Esophagus (tissue), 2 donors: ENCODE results near the gene DUS3L. TPM values are rescaled to one million over a fixed set of nuclear protein-coding genes. Genes with fewer than 3 reads are reported as not detected.

Experiments used
- H3K27ac ChIP-seq, 2 donors: one replicate each; pipeline ENCODE4 v1.5.1; 2013; ENCODE audit warnings: low read depth in 2 of 2, mild to moderate bottlenecking in 2 of 2, inconsistent platforms in 1 of 2, low read length in 1 of 2, moderate library complexity in 1 of 2
- H3K27me3 ChIP-seq, 2 donors: one replicate each; pipeline ENCODE4 v1.6.1; 2013; ENCODE audit warnings: low read length in 2 of 2, control low read depth in 1 of 2, mild to moderate bottlenecking in 1 of 2; ENCODE audit not compliant: insufficient read depth in 2 of 2, control insufficient read depth in 1 of 2
- H3K36me3 ChIP-seq, 2 donors: one replicate each; pipeline ENCODE4 v1.6.1; 2013; ENCODE audit warnings: low read length in 1 of 2; ENCODE audit not compliant: control insufficient read depth in 2 of 2, insufficient read depth in 2 of 2
- H3K4me1 ChIP-seq, 2 donors: one replicate each; pipeline ENCODE4 v1.6.1; 2013; ENCODE audit warnings: low read length in 1 of 2; ENCODE audit not compliant: control insufficient read depth in 2 of 2, insufficient read depth in 2 of 2
- H3K4me3 ChIP-seq, 2 donors: one replicate each; pipeline ENCODE4 v1.5.1; 2013; ENCODE audit warnings: low read length in 2 of 2, mild to moderate bottlenecking in 2 of 2, low read depth in 1 of 2, moderate library complexity in 1 of 2
- H3K9me3 ChIP-seq, 2 donors: one replicate each; pipeline ENCODE4 v1.6.1; 2013; ENCODE audit warnings: mild to moderate bottlenecking in 2 of 2, low read depth in 1 of 2, low read length in 1 of 2, moderate library complexity in 1 of 2; ENCODE audit not compliant: control insufficient read depth in 2 of 2, insufficient read depth in 1 of 2
- WGBS, 2 donors: extraction: QIAGEN DNeasy Blood & Tissue Kit; methylation state at CpG; one replicate each; pipeline ENCODE4 v1.1.7; 2013; 5-methylcytosine and 5-hydroxymethylcytosine counted together
- polyA plus RNA-seq, 2 donors: library from polyadenylated mRNA; stranded (reverse); fragments of 200-250 nt; gene quantifications; one replicate each; pipeline ENCODE4 v1.2.3, GENCODE V29; 2013
- donor health status: healthy with polysubstance abuse.
- donor health status: Bipolar disorder and iron deficiency.

Gene DUS3L
- polyA plus RNA-seq, 2 donors = 32.3 to 53.9 TPM

DNA sequence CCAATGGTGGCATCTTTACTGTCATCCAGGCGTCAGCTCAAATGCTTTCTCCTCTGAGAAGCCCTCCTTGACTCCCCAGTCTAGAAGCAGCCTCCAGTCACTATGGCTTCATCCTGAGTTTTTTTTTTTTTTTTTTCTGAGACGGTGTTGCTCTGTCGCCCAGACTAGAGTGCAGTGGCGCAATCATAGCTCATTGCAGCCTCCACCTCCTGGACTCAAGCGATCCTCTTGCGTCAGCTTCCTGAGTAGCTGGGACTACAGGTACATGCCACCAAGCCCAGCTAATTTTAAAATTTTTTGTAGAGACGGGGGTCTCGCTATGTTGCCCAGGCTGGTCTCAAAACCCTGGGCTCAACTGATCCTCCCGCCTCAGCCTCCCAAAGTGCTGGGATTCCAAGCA is 18.1 kb upstream of the DUS3L start:
- 85 to 88% methylated on average over 9 of the region's 9 CpGs for WGBS, 2 donors
- no peaks in the 10 kb centered on the region for H3K36me3 ChIP-seq
- no peaks in the 10 kb centered on the region for H3K27me3 ChIP-seq
- H3K4me3 ChIP-seq = no peak overlapping the region
- H3K27ac ChIP-seq = no peak overlapping the region
- no peaks in the 10 kb centered on the region for H3K9me3 ChIP-seq
- no peaks in the 10 kb centered on the region for H3K4me1 ChIP-seq

GRCh38 chr19:5808120-5808816 is 17.3 kb upstream of the DUS3L start:
- H3K27ac ChIP-seq = no peak overlapping the region
- no peaks in the 10 kb centered on the region for H3K27me3 ChIP-seq
- H3K4me1 ChIP-seq = peaks cover 0 to 4% of the 10 kb centered on the region in 2 donors
- no peaks in the 10 kb centered on the region for H3K36me3 ChIP-seq
- no peak overlapping the region for H3K4me3 ChIP-seq
- H3K9me3 ChIP-seq = no peaks in the 10 kb centered on the region
- WGBS, 2 donors = 83 to 86% methylated on average over 21 of the region's 21 CpGs

DNA sequence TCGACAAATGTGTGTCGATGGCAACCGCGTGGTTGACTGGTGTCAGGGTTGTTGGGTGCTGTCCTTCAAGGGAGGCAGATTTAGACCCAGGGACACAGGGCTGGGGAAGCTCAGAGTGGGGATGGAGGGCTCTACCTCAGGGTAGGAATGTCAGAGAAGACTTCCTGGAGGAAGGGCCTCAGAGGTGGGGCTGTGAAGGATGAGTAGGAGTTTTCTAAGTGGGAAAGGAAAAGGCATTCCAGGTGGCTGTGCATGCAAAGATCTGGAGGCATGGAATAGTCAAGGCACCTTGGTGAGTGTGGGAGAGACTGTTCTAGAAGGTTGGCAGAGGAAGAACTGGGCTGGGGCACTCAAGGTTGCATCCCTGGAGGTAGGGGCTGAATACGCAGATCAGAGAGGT is 15.9 kb upstream of the DUS3L start:
- WGBS, 2 donors = 89 to 95% methylated on average over 5 of the region's 5 CpGs
- H3K9me3 ChIP-seq = no peaks in the 10 kb centered on the region
- H3K27ac ChIP-seq = no peak overlapping the region
- H3K4me1 ChIP-seq = peaks cover 4 to 6% of the 10 kb centered on the region in 2 donors
- no peaks in the 10 kb centered on the region for H3K27me3 ChIP-seq
- peak overlapping the region in 1 of 2 donors; percentile 54 for H3K4me3 ChIP-seq
- no peaks in the 10 kb centered on the region for H3K36me3 ChIP-seq

DNA sequence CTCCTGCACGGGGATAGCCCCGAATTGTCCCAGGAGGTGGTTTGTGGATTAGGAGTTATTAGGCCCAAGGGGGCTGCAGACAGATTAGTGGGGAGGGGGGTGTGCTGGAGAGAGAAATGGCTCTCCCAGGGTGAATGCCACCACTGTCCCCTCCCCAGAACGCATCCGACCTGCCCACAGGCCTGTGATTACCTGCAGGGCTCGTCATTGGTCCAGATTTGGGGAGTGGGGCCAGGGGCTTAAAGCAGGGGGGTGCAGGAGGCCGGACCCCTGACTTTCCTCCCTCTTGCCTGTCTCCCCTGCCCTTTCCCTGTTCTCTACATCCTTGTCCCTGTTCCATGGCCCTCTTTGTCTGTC is 15.1 kb upstream of the DUS3L start:
- no peaks in the 10 kb centered on the region for H3K9me3 ChIP-seq
- H3K4me1 ChIP-seq = peaks cover 4 to 8% of the 10 kb centered on the region in 2 donors
- 39 to 51% methylated on average over 4 to 6 of the region's 6 CpGs for WGBS, 2 donors
- H3K27ac ChIP-seq = peak overlapping the region in 1 of 2 donors; percentile 43
- no peaks in the 10 kb centered on the region for H3K36me3 ChIP-seq
- peak overlapping the region; percentile 24 to 54 for H3K4me3 ChIP-seq
- no peaks in the 10 kb centered on the region for H3K27me3 ChIP-seq

DNA sequence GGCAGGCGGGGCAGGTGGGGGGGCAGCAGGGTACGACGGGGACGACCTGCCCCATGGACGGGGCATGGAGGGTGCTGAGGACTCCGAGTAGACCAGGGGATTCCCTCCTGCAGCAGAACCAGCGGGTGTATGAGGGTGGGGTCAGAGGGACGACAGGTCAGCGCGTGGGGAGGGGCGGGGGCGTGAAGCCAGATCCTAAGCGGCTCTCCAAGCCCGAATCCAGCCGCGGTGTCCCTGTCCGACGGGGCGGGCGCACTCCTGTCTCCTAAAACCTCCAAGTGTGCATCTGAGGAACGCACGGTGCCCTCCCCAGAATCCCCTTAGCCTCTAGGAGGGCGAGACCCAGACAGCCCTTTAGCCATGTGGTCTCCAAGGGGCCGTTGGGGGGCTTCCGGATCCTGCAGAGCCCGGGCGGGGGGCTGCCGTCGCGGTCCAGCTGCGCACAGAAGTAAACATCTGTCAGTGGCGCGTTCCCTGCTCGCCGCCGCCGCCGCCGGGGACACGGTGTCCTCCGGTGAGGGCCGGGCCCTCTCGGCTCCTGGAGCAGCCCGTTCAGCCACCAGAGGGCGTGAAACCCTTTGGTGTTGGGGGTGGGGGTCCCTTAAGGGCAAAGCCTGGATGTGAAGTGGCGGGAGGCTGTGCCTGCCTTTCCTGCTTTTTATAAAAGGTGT is 14.6 kb upstream of the DUS3L start:
- Histone ChIP-seq H3K27ac (peak overlapping the region; percentile 23 to 65), H3K9me3 (no peaks in the 10 kb centered on the region), H3K27me3 (no peaks in the 10 kb centered on the region), H3K4me1 (peaks cover 4 to 8% of the 10 kb centered on the region in 2 donors), H3K4me3 (peak overlapping the region; percentile 24 to 54), H3K36me3 (no peaks in the 10 kb centered on the region)
- WGBS, 2 donors = 3 to 4% methylated on average over 46 of the region's 46 CpGs

DNA sequence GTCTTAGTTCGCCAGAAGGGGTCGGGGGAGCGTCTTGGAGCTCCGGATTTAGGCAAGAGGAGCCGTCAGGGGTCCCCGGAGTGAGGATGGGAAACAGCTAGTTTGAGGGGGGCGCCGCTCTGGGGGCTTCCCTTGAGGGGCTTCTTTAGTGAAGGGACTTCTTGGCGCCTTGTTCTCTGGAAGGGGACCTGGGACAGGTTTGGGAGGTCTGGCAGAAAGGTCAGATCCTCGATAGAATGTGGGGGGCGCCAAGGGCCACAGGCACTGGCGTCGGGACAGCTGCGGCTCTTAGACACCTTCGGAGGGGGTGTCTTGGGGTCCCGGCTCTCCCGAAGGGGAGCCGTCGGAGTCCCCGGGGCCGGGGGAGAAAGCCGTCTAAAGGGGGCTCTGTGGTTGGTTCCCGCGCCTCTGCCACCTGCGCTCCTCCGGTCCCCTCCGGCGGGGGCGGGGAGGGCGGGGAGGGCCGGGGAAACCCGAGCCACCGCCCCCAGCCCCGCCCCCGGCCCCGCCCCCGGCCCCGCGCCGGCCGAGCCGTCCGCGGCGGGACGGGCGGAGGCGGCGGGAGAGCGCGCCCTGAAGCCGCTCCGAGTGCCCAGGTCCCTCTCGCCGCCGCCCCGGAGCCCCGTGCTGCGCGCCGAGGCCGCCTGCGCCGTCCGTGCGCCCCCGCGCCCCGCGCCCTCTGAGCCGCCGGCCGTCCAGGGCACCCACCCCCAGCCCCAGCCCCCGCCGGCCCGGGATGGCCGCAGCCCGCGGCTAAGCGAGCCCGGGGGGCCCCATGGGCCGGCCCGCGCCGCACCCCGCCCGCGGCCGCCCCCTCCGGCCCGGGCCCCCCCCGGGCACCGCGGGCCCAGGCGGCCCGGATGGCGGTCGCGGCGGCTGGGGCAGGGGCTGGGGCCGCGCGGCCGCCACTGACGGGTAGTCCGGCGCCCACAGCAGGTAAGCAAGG is 13.8 kb upstream of the DUS3L start, which contains the start of gene NRTN:
Gene NRTN (plus strand): TSS at position 552 of the 946 bp plus-strand sequence. CDS start 19,099 bp downstream, outside the sequence.
- peak within 1 kb of the TSS; percentile 23 to 65 for H3K27ac ChIP-seq
- 2% methylated on average over 48 to 106 of the region's 107 CpGs for WGBS, 2 donors
- H3K36me3 ChIP-seq = no peaks in the 10 kb centered on the region
- peak within 1 kb of the TSS; percentile 24 to 54 for H3K4me3 ChIP-seq
- peaks cover 4 to 8% of the 10 kb centered on the region in 2 donors for H3K4me1 ChIP-seq
- no peaks in the 10 kb centered on the region for H3K27me3 ChIP-seq
- no peaks in the 10 kb centered on the region for H3K9me3 ChIP-seq

DNA sequence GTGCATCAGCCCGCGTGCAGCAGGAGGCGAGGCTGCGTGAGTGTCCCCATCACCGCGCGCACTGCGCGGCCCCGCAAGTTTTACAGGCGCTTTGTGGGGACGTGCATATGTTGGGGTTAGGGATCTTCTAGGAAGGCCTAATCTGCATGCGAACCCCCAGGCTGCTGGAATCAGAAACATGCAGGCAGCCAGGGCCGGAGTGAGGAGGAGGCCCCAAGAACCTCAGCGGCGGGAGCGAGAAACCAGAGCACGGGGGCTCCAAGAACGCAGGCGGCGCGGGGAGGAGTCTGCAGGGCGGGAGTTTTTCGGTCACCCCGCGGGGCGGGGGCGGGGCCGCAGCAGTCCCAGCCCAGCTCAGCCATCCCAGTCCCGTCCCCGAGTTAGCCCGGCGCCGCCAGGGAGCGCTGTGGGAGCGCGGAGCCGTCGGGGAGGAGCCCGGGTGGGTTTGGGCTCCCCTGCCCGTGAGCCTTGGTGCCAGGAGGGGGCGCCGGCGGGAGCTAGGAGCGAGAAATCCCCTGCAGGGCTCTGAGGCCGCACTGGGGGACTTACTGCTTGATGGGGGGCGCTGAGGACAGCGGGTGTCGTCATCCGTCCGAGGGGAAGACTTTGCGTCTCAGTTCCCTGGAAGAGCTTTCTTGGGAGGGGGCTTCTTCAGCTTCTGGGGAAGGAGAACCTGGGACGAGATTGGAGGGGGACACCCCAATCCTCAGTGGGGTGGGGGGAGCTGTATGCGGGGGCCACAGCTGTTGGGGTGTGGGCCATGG is 13.0 kb upstream of the DUS3L start:
- peaks cover 4 to 8% of the 10 kb centered on the region in 2 donors for H3K4me1 ChIP-seq
- H3K27ac ChIP-seq = peak overlapping the region in 1 of 2 donors; percentile 59
- no peaks in the 10 kb centered on the region for H3K27me3 ChIP-seq
- H3K36me3 ChIP-seq = no peaks in the 10 kb centered on the region
- no peaks in the 10 kb centered on the region for H3K9me3 ChIP-seq
- peak overlapping the region; percentile 4 to 54 for H3K4me3 ChIP-seq
- 1 to 2% methylated on average over 45 to 54 of the region's 54 CpGs for WGBS, 2 donors

- H3K27ac ChIP-seq = no peak overlapping the region
- no peaks in the 10 kb centered on the region for H3K27me3 ChIP-seq
- 7 to 8% methylated on average over 8 of the region's 8 CpGs for WGBS, 2 donors
- H3K9me3 ChIP-seq = no peaks in the 10 kb centered on the region
- H3K4me3 ChIP-seq = peak overlapping the region; percentile 4 to 10
- peaks cover 4 to 8% of the 10 kb centered on the region in 2 donors for H3K4me1 ChIP-seq
- H3K36me3 ChIP-seq = no peaks in the 10 kb centered on the region
Measured at GRCh38 chr19:5803441-5803751, 12.4 kb upstream of the DUS3L start.
